Erythroblast (primary cell): ENCODE measurements around the gene C12orf75.
"Not testable (repeated sequence)": the region's sequence is repeated elsewhere in the genome, so short reads cannot be mapped to it uniquely, and the experiment has no call there.

Experiments
- DNase-seq, 2 experiments: peaks; one replicate each; lab custom pipeline; 2025; lab: John Stamatoyannopoulos, UW
- GATA1 ChIP-seq: IDR thresholded peaks from 2 replicates; pipeline ENCODE4 v1.6.1; 2011; ENCODE audit warnings: low read depth, mild to moderate bottlenecking, control low read depth, low read length, moderate library complexity
- POLR2A ChIP-seq: IDR thresholded peaks from 2 replicates; pipeline ENCODE4 v1.6.1; 2011; ENCODE audit warnings: mild to moderate bottlenecking, low read length

Gene C12orf75

DNA sequence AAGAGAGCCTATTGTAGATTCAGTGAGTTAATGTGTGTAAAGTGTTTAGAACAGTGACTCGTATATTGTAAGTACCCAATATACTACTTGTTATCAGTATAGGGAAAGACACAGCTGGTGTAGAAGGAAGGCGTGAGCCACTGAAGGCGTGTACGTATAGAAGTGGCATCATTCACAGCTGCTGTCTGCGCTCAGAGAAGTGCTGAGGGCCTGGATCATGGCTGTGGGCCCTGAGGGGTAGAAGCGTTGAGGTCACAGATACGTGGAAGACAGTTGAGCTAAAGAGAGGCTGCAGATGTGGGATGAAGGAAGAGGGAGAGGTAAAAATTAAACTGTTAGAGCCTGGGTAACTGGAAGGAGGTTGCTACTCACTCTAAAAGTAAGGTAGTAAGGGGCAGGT lies 5.9 kb downstream of the C12orf75 start:
- peak; percentile 65 to 84 for DNase-seq
- TF ChIP-seq POLR2A (no peak), GATA1 (no peak)

- peak in 1 of 2 experiments; percentile 13 for DNase-seq
- TF ChIP-seq GATA1 (no peak), POLR2A (no peak)
Measured at GRCh38 chr12:105337391-105337790, 6.9 kb downstream of the C12orf75 start.

- TF ChIP-seq GATA1 (no peak), POLR2A (no peak)
- no peak for DNase-seq
Measured at GRCh38 chr12:105338966-105339365, 8.5 kb downstream of the C12orf75 start.

GRCh38 chr12:105341010-105341409 lies 10.5 kb downstream of the C12orf75 start:
- TF ChIP-seq GATA1 (no peak), POLR2A (no peak)
- no peak for DNase-seq

- DNase-seq: not testable (repeated sequence)
Measured at GRCh38 chr12:105341620-105342019, 11.1 kb downstream of the C12orf75 start.

DNA sequence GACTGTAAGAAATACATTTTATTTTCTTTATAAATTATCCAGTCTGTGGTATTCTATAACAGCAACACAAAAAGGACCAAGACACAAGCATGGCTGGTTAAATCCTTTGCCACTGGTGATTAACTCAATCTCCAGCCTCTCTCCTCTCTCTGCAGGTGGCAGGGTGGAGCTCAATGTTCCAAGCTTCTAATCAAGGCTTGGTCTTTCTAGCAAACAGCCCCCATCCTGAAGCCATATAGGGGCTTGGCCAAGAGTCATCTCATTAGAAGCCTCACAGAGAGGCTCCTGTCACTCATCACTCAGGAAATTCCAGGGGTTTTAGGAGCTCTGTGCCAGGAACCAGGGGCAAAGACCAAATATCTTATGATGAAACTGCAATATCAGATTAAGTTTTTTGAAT lies 12.0 kb downstream of the C12orf75 start:
- no peak for DNase-seq
- TF ChIP-seq GATA1 (no peak), POLR2A (no peak)

GRCh38 chr12:105343836-105344235 lies 13.3 kb downstream of the C12orf75 start:
- DNase-seq: no peak
- no peak for TF ChIP-seq POLR2A
- no peak for TF ChIP-seq GATA1

- peak; percentile 29 to 80 for DNase-seq
- TF ChIP-seq GATA1 (no peak), POLR2A (no peak)
Measured at GRCh38 chr12:105347499-105347898, 17.0 kb downstream of the C12orf75 start.

DNA sequence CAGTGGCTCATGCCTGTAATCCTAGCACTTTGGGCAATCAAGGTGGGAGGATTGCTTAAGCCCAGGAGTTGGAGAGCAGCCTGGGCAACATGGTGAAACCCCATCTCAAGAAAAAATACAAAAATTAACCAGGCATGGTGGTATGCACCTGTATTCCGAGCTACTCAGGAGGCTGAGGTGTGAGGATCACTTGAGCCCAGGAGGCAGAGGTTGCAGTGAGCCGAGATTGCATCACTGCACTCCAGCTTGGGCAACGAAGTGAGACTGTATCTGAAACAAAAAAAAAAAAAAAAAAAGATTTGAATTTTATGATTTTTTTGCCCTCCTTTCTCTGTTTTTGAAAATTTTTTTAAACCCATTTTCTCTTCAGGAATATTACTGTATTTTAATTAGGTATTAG lies 17.7 kb downstream of the C12orf75 start:
- TF ChIP-seq GATA1: no peak
- TF ChIP-seq POLR2A: no peak
- no peak for DNase-seq

DNA sequence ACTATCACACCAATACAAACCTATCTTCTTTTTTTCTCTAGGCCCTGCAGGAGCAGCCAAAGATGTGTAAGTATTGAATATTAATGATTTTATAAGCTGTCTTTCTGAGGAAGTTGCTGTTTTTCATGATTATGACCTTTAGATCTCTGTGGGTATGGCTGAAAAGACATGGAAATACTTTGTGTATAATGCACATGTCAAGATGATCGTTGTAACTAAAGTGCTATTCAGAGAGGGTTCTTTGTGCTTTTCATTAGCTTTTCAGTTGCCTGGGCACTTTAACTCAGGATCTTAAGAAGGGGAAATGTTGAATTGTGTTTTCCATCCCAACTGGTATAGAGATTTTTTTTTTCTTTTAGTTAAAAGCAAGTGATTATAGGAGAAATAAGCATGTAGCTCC lies 18.1 kb downstream of the C12orf75 start:
- DNase-seq: no peak
- TF ChIP-seq POLR2A: no peak
- TF ChIP-seq GATA1: no peak

- DNase-seq: no peak
- no peak for TF ChIP-seq GATA1
- TF ChIP-seq POLR2A: no peak
Measured at GRCh38 chr12:105349138-105349537, 18.6 kb downstream of the C12orf75 start.

- no peak for DNase-seq
- TF ChIP-seq GATA1 (no peak), POLR2A (no peak)
Measured at GRCh38 chr12:105351523-105351922, 21.0 kb downstream of the C12orf75 start.

- no peak for DNase-seq
- TF ChIP-seq GATA1 (no peak), POLR2A (no peak)
Measured at GRCh38 chr12:105352052-105352451, 21.6 kb downstream of the C12orf75 start.

DNA sequence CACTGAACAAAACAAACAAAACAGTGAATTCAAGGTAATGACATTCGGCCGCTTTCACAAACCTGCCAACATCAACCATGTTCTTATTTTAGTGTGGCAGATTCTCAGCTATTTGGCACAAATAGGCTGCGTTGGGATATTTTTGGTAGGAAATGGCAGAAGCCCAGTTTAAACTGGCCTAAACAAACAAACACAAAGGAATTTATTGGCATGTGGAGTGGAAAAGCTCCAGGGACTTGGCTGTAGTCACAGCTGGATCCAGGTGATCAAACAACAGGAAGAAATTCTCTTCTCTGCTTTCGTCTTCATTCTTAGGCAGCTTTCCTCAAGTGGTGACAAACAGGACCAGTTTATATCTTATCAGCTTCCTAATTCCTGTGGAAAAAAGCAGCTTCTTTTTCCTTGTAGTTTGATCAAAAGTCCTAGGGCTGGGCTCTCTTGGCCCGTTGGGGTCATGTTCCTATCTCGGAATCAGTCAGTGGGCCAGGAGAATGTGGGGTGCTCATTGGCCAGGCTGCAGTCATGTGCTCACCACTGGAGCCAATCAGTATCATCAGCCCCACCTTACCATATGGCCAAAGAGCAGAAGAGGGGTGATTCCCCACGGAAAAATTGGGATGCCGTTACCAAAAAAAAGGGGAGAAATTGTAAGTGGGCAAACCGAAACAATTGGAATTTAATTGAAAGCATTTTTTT lies 22.6 kb downstream of the C12orf75 start:
- DNase-seq: no peak

GRCh38 chr12:105355752-105356151 lies 25.3 kb downstream of the C12orf75 start:
- TF ChIP-seq GATA1 (no peak), POLR2A (no peak)
- no peak for DNase-seq

More for the DNA sequence above, 22.6 kb downstream of the C12orf75 start:
- TF ChIP-seq GATA1 (no peak), POLR2A (no peak)
